ENCODE data around the gene SEC61B. TPM values are rescaled to one million over a fixed set of nuclear protein-coding genes. Genes with fewer than 3 reads are reported as not detected.

Gene SEC61B
- total RNA-seq, result 100 to 1,000 TPM; 126 to 166 TPM

DNA sequence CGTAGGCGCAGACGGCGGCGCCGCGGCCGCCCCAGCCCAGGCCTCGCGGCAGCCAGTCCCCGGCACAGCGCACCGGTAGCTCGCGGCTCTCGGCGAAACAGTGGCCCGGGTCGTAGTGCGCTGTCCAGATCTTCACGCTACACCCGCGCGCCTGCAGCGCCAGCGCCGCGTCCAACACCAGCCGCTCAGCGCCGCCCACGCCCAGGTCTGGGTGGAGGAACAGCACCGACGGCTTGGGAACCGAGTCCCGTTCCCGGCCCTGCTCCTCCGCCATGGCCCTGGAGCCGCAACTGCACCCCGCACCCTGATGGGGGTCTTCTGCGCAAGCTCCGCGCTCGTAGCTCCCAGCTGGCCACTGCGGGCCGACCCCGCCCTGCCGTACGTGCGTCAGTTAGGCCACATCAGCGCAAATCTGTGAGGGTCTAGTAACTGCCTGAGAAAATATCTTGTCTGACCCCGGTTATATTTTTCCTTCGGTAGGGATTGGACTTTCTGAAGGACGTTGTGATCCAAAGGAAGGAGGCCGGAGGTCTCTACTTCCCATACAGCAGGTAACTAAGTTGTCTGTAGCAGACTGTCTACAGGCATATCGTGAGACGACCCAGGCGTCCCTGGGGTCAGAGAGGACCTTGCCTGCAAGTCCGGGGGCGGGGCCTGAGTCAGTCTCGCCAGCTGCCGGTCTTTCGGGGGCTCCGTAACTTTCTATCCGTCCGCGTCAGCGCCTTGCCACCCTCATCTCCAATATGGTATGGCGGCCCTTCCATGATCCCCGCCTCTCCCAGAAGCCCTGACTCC is at the start of gene SEC61B, which contains the start of gene ALG2:
SEC61B (plus strand) TSS at position 662 of the 795 bp plus-strand sequence; CDS start at position 744, 82 bp downstream.
ALG2 (minus strand) TSS at position 322 of the 795 bp plus-strand sequence; CDS start at position 274, 48 bp downstream.
- H3K27ac ChIP-seq, result peak within 1 kb of the TSS; percentile 81
- peak; percentile 94 for DNase-seq
- no peaks in the 10 kb centered on the region for H3K36me3 ChIP-seq
- peaks cover 13% of the 10 kb centered on the region for H3K4me1 ChIP-seq
- H3K9ac ChIP-seq (ENCODE audit: low read depth in 2 of 2, low read length in 2 of 2), result peak within 1 kb of the TSS; percentile 95 to 99
- H3K4me3 ChIP-seq, result peak within 1 kb of the TSS; percentile 85
- no peaks in the 10 kb centered on the region for H3K9me3 ChIP-seq
- H3K27me3 ChIP-seq, result no peaks in the 10 kb centered on the region
- intact Hi-C loops (cut with DNase I), result no loop called here
- TF ChIP-seq CTCF (IDR thresholded peaks at IDR 0.05), result no peak

- Histone ChIP-seq H3K27ac (no peak overlapping the region), H3K27me3 (no peaks in the 10 kb centered on the region), H3K36me3 (no peaks in the 10 kb centered on the region), H3K4me1 (no peaks in the 10 kb centered on the region), H3K9ac (ENCODE audit: low read depth in 2 of 2, low read length in 2 of 2) (no peak overlapping the region), H3K4me3 (no peak overlapping the region), H3K9me3 (no peaks in the 10 kb centered on the region)
- intact Hi-C loops (cut with DNase I), result loop anchor here (10.0 kb wide), 1 partner anchor 191 kb away; no protein-coding TSS in a partner anchor
- TF ChIP-seq CTCF (IDR thresholded peaks at IDR 0.05), result no peak
- DNase-seq, result no peak
These were observed 48.2 kb upstream of the SEC61B start for GRCh38 chr9:99173570-99174504.

DNA sequence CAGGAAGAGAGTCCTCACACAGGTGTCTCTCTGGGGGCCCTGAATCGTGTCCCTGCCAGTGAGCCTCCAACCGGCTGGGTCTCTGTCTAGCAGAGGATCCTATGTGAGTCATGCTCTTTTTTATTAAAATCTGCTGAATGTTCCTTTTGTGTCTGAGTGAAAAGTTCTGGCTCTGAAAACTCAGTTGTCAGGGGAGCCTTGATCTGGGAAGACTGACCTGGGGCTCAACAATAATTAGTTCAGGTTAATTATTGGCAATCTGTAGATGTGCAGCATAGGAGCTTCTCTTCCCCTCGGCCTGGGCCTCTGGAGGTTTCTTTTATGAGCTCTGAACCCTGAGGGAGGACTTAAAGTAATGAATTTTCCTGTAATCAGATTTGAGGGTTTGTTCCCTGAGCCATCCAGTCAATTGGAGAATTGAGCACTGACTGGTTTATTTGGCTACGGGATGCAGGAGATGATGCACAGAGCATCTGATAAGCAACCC is 45.5 kb upstream of the SEC61B start:
- H3K4me3 ChIP-seq, result no peak overlapping the region
- no peak overlapping the region for H3K27ac ChIP-seq

DNA sequence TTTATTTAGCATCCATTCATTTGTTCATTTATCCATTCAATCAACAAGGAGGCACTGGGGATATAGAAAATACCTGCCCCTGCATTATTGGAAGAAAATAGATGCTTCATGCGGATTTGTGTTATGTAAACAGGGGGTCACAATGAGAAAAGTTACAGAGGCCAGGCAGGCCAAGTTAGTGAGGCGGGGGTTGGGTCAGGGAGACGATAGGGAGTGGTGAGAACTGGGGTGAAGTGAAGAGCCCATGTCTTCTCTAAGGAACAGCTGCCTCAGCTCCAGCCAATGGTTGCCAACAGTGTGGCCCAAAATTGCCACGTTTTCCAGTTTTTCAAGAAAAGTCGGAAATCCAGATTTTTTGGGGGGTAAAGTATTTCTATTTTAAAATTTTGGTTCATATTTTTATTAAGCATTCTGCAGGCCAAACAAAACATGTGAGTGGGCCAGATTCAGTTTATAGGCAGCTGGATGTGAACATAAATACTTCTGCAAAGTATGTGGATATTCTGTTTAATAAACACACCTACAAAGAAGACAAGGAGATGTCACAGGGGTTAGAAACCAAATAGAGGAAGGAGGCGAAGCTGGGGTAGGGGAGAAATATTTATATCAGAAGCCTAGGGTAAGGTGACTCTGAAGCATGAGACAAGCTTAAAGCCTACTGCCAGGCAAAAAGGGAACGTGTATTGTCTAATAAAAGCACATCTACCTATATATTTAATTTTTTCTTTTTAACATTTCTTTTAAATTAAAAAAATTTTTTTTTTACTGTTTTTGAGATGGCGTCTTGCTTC is 44.3 kb upstream of the SEC61B start:
- intact Hi-C loops (cut with DNase I), result loop anchor here (10.0 kb wide), 1 partner anchor 187 kb away; no protein-coding TSS in a partner anchor
- H3K4me1 ChIP-seq, result no peaks in the 10 kb centered on the region

More for the DNA sequence above, 45.5 kb upstream of the SEC61B start:
- Histone ChIP-seq H3K36me3 (no peaks in the 10 kb centered on the region), H3K9ac (ENCODE audit: low read depth in 2 of 2, low read length in 2 of 2) (no peak overlapping the region), H3K4me1 (no peaks in the 10 kb centered on the region), H3K9me3 (no peaks in the 10 kb centered on the region), H3K27me3 (no peaks in the 10 kb centered on the region)
- intact Hi-C loops (cut with DNase I), result loop anchor here (10.0 kb wide), 1 partner anchor 188 kb away; no protein-coding TSS in a partner anchor
- DNase-seq, result no peak
- TF ChIP-seq CTCF (IDR thresholded peaks at IDR 0.05), result no peak

More for the DNA sequence above, 44.3 kb upstream of the SEC61B start:
- no peak for TF ChIP-seq CTCF (IDR thresholded peaks at IDR 0.05)
- Histone ChIP-seq H3K4me3 (no peak overlapping the region), H3K36me3 (no peaks in the 10 kb centered on the region), H3K9me3 (no peaks in the 10 kb centered on the region), H3K27ac (no peak overlapping the region), H3K27me3 (no peaks in the 10 kb centered on the region), H3K9ac (ENCODE audit: low read depth in 2 of 2, low read length in 2 of 2) (no peak overlapping the region)
- DNase-seq, result no peak

Data from colonic mucosa (tissue), 4 donors.